Calu3 (cell line): Measurements from ENCODE around the gene SLC38A6. TPM values are rescaled to one million over a fixed set of nuclear protein-coding genes. Genes with fewer than 3 reads are reported as not detected.
"Not testable (repeated sequence)": the region's sequence is repeated elsewhere in the genome, so short reads cannot be mapped to it uniquely, and the experiment has no call there.

ENCODE experiments used
- BruUV-seq: library from RNA; stranded (reverse); fragments of 400-500 nt; replicated peaks from 2 replicates; lab custom pipeline; 2021; lab: Mats Ljungman, UMichigan
- CTCF ChIA-PET: fragments of 300-600 bp; sonication (Branson Sonifier 250); formaldehyde crosslinking; loops from one replicate; lab custom pipeline; 2022; ENCODE audit warnings: antibody characterized with exemption; lab: Charles Lee
- DNase-seq: peaks from one replicate; pipeline ENCODE4 v3.0.0; 2022
- H3K27ac Mint-ChIP-seq: one replicate; pipeline ENCODE4 v1.8.0; 2022; ENCODE audit warnings: mixed read lengths; ENCODE audit not compliant: unreplicated experiment
- H3K27me3 Mint-ChIP-seq: one replicate; pipeline ENCODE4 v1.8.0; 2022; ENCODE audit warnings: mixed read lengths; ENCODE audit not compliant: unreplicated experiment
- H3K36me3 Mint-ChIP-seq: one replicate; pipeline ENCODE4 v1.8.0; 2022; ENCODE audit warnings: mild to moderate bottlenecking, moderate library complexity, mixed read lengths; ENCODE audit not compliant: insufficient read depth, unreplicated experiment
- H3K4me1 Mint-ChIP-seq: one replicate; pipeline ENCODE4 v1.8.0; 2022; ENCODE audit warnings: mild to moderate bottlenecking, low read depth, mixed read lengths; ENCODE audit not compliant: unreplicated experiment
- H3K4me3 Mint-ChIP-seq: one replicate; pipeline ENCODE4 v1.8.0; 2022; ENCODE audit warnings: mild to moderate bottlenecking, low read depth, moderate library complexity, mixed read lengths; ENCODE audit not compliant: unreplicated experiment
- H3K9me3 Mint-ChIP-seq: one replicate; pipeline ENCODE4 v1.8.0; 2022; ENCODE audit warnings: low read depth, mixed read lengths; ENCODE audit not compliant: unreplicated experiment
- intact Hi-C: fragments of 100-400 bp; cut with micrococcal nuclease; formaldehyde crosslinking; loops from one replicate; pipeline ENCODE4 v1.10.0; 2022; ENCODE audit not compliant: unreplicated experiment
- total RNA-seq: library from RNA; stranded (reverse); gene quantifications from 2 replicates; pipeline ENCODE4 v1.2.3, GENCODE V29; 2022
- TF ChIP-seq, protein P1 (sequence below): fragments of 200-600 bp; IDR thresholded peaks from one replicate; pipeline ENCODE4 v1.8.0; 2022; ENCODE audit warnings: antibody characterized with exemption; ENCODE audit not compliant: unreplicated experiment

Gene SLC38A6
- total RNA-seq, 1 experiment from 2014 or later, result 9.9 TPM

DNA sequence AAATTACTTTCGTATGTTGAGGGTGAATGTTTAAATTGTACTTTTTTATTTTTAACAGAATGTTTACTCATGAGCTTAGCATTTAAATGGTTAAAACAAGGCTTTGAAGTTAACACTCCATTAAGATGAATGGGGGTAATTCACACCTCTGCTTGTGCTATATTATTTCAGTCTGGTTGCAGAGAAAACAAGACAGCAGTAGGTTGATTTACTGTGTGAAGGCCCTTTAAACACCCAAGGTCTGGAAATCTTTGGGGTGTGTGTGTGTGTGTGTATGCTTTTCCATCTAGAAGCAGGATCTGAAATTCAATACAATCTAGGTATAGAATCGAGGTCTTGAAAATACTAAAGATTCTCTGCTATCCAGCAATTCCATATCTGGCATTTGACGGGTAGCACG is 83.8 kb downstream of the SLC38A6 start:
- CTCF ChIA-PET, result interaction anchor here (0.7 kb wide), 1 partner anchor 1159 kb away, joined by 3 read pairs; no protein-coding TSS in a partner anchor
- no peaks in the 10 kb centered on the region for H3K9me3 Mint-ChIP-seq
- no TSS peak for BruUV-seq

DNA sequence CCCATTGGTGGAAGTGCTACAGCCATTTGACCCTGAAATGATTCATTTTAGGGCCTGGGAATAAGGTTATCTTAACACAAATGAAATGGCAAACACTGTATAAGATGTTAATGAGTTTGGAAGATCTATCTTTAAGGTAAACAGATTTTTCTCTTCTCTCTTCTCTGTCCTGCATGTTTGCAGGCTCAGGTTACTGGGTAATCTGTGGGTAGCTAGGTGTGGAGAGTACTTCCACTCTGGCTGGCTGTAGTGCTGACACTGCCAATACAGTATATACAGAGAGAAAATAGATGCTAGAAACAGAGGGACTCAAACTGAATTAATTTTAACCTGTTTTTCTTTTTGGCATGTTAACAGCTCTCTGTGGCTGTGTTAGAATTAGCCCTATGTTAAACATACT is 84.6 kb downstream of the SLC38A6 start:
- intact Hi-C loops, result no loop called here
- H3K36me3 Mint-ChIP-seq, result no peaks in the 10 kb centered on the region
- H3K27me3 Mint-ChIP-seq, result no peaks in the 10 kb centered on the region
- peaks cover 9% of the 10 kb centered on the region for H3K4me1 Mint-ChIP-seq
- no TSS peak for BruUV-seq
- no peak overlapping the region for H3K4me3 Mint-ChIP-seq
- DNase-seq, result no peak
- H3K27ac Mint-ChIP-seq, result no peak overlapping the region
- CTCF ChIA-PET, result interaction anchor here (0.7 kb wide), 1 partner anchor 1158 kb away, joined by 3 read pairs; no protein-coding TSS in a partner anchor
- H3K9me3 Mint-ChIP-seq, result no peaks in the 10 kb centered on the region
- TF ChIP-seq, protein P1, sequence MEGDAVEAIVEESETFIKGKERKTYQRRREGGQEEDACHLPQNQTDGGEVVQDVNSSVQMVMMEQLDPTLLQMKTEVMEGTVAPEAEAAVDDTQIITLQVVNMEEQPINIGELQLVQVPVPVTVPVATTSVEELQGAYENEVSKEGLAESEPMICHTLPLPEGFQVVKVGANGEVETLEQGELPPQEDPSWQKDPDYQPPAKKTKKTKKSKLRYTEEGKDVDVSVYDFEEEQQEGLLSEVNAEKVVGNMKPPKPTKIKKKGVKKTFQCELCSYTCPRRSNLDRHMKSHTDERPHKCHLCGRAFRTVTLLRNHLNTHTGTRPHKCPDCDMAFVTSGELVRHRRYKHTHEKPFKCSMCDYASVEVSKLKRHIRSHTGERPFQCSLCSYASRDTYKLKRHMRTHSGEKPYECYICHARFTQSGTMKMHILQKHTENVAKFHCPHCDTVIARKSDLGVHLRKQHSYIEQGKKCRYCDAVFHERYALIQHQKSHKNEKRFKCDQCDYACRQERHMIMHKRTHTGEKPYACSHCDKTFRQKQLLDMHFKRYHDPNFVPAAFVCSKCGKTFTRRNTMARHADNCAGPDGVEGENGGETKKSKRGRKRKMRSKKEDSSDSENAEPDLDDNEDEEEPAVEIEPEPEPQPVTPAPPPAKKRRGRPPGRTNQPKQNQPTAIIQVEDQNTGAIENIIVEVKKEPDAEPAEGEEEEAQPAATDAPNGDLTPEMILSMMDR, result no peak

More for the DNA sequence above, 83.8 kb downstream of the SLC38A6 start:
- Mint-ChIP-seq H3K4me3 (no peak overlapping the region), H3K27me3 (no peaks in the 10 kb centered on the region), H3K27ac (no peak overlapping the region), H3K4me1 (peaks cover 9% of the 10 kb centered on the region), H3K36me3 (no peaks in the 10 kb centered on the region)
- DNase-seq, result no peak
- TF ChIP-seq, protein P1, result no peak
- intact Hi-C loops, result no loop called here

DNA sequence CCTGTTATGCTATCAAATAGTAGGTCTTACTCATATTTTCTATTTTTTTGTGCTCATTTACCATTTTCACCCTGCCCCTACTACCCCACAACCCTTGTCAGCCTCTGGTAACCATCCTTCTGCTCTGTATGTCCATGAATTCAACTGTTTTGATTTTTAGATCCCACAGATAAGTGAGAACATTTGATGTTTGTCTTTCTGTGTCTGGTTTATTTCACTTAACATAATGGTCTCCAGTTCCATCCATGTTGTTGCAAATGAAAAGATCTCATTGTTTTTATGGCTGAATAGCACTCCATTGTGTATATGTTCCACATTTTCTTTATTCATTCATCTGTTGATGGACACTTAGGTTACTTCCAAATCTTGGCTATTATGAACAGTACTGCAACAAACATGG is 91.4 kb downstream of the SLC38A6 start:
- H3K36me3 Mint-ChIP-seq, H3K9me3 Mint-ChIP-seq, BruUV-seq, H3K4me1 Mint-ChIP-seq, CTCF ChIA-PET, H3K27me3 Mint-ChIP-seq, H3K4me3 Mint-ChIP-seq, H3K27ac Mint-ChIP-seq, DNase-seq, intact Hi-C loops: not testable (repeated sequence)

DNA sequence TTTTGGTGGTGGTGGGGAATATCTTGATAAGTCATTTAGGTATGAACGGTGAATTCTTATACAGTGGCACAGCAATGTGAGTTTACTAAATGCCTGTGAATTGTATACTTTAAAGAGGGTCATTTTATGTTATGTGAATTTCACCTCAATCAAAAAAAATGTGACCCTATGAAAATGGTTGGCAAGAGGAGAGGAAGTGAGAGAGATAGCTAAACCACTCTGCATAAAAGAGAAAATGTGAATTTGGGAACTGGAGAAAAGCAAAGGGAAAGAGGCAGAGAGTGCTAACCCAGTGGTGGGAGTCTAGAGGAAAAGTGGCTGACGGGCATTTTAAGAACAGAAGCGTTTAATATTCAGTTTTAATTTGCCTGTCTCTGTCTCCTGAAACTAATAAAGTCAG is 93.8 kb downstream of the SLC38A6 start:
- H3K4me1 Mint-ChIP-seq, result peaks cover 7% of the 10 kb centered on the region
- no peak overlapping the region for H3K27ac Mint-ChIP-seq
- intact Hi-C loops, result no loop called here
- H3K4me3 Mint-ChIP-seq, result no peak overlapping the region
- TF ChIP-seq, protein P1, result no peak
- CTCF ChIA-PET, result no interaction called here
- peaks cover 5% of the 10 kb centered on the region for H3K36me3 Mint-ChIP-seq
- no peaks in the 10 kb centered on the region for H3K27me3 Mint-ChIP-seq
- no peak for DNase-seq
- H3K9me3 Mint-ChIP-seq, result no peaks in the 10 kb centered on the region
- BruUV-seq, result no TSS peak

DNA sequence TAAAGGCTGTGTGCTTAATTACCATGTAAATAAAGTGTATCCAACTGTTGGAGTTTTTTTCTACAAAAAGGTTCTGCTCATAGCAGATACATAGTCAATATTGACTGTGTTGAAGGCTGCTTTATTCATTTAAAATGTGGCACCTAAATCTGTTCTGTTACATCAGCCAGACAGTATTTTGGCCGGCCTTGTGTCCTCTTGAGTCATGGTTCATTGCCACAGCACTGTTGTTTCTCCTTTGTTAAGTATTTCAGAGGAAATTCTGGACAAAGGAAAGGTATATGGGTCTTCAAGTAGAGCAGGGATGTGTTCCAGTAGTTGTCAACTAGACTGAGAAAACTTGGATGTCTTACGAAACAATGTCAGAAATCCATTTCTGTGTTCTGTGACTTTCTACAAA is 95.5 kb downstream of the SLC38A6 start:
- peaks cover 7% of the 10 kb centered on the region for H3K4me1 Mint-ChIP-seq
- DNase-seq, result no peak
- no peaks in the 10 kb centered on the region for H3K27me3 Mint-ChIP-seq
- H3K4me3 Mint-ChIP-seq, result no peak overlapping the region
- no peaks in the 10 kb centered on the region for H3K9me3 Mint-ChIP-seq
- TF ChIP-seq, protein P1, result no peak
- intact Hi-C loops, result no loop called here
- peaks cover 5% of the 10 kb centered on the region for H3K36me3 Mint-ChIP-seq
- CTCF ChIA-PET, result no interaction called here
- no TSS peak for BruUV-seq
- H3K27ac Mint-ChIP-seq, result no peak overlapping the region
